Left forelimb (tissue), 1 donor: ENCODE data around the gene PTGES3L.
A peak's percentile ranks its signal among the peaks of the same experiment; 100 is the strongest.
"Not testable (repeated sequence)": the region's sequence is repeated elsewhere in the genome, so short reads cannot be mapped to it uniquely, and the experiment has no call there.

Source experiments
- DNase-seq: peaks from one replicate; pipeline ENCODE4 v3.0.0-alpha.2; 2018; ENCODE audit warnings: low spot score

PTGES3L gene

GRCh38 chr17:43014020-43014648 is 34.3 kb upstream of the PTGES3L start:
- no peak for DNase-seq

- DNase-seq: no peak
Measured at GRCh38 chr17:43013296-43013695, 33.4 kb upstream of the PTGES3L start.

- no peak for DNase-seq
Measured at GRCh38 chr17:43011728-43012472, 32.0 kb upstream of the PTGES3L start.

- DNase-seq: no peak
Measured at GRCh38 chr17:43010667-43011308, 30.9 kb upstream of the PTGES3L start.

GRCh38 chr17:43006639-43007551 is 27.0 kb upstream of the PTGES3L start, which contains the start of gene IFI35:
IFI35 (plus strand) TSS chr17:43006784; CDS start chr17:43006948, 164 bp downstream.
- DNase-seq: peak; percentile 86

GRCh38 chr17:43003542-43004172 is 23.8 kb upstream of the PTGES3L start:
- DNase-seq: no peak

- not testable (repeated sequence) for DNase-seq
Measured at GRCh38 chr17:43000894-43001293, 21.0 kb upstream of the PTGES3L start.

GRCh38 chr17:42999003-42999525 is 19.2 kb upstream of the PTGES3L start:
- no peak for DNase-seq

- peak; percentile 99 for DNase-seq
Measured at GRCh38 chr17:42997984-42998938, 18.4 kb upstream of the PTGES3L start, which contains the start of gene RPL27. RPL27 (plus strand) TSS chr17:42998419; CDS start chr17:42998751, 332 bp downstream.

- no peak for DNase-seq
Measured at GRCh38 chr17:42997390-42997983, 17.6 kb upstream of the PTGES3L start.

GRCh38 chr17:42993913-42994312 is 14.0 kb upstream of the PTGES3L start:
- DNase-seq: not testable (repeated sequence)

- no peak for DNase-seq
Measured at GRCh38 chr17:42992872-42993271, 13.0 kb upstream of the PTGES3L start.

GRCh38 chr17:42991471-42991870 is 11.6 kb upstream of the PTGES3L start:
- no peak for DNase-seq

GRCh38 chr17:42989726-42990652 is 10.1 kb upstream of the PTGES3L start:
- no peak for DNase-seq

- DNase-seq: no peak
Measured at GRCh38 chr17:42989141-42989540, 9.3 kb upstream of the PTGES3L start.

- no peak for DNase-seq
Measured at GRCh38 chr17:42985225-42985624, 5.3 kb upstream of the PTGES3L start.

GRCh38 chr17:42982266-42982665 is 2.4 kb upstream of the PTGES3L start:
- no peak for DNase-seq

GRCh38 chr17:42980766-42981397 is 1.0 kb upstream of the PTGES3L start:
- no peak for DNase-seq
